Astrocyte (in vitro differentiated cells and primary cell): ENCODE data around the gene SLC38A1. TPM values are rescaled to one million over a fixed set of nuclear protein-coding genes. Genes with fewer than 3 reads are reported as not detected.
"Not testable (repeated sequence)": the region's sequence is repeated elsewhere in the genome, so short reads cannot be mapped to it uniquely, and the experiment has no call there.

ENCODE experiments used
- DNase-seq: peaks from one replicate; pipeline ENCODE4 v3.0.0-alpha.2; 2010; ENCODE audit warnings: low read depth
- FAIRE-seq: peaks from 2 replicates; lab custom pipeline; 2011; peaks lifted over from hg19 to GRCh38; lab: Jason Lieb, UNC
- H2AFZ ChIP-seq: 2 replicates; pipeline ENCODE4 v1.6.0; 2012; ENCODE audit warnings: low read depth, low read length, inconsistent platforms
- H3K27ac ChIP-seq: 2 replicates; pipeline ENCODE4 v1.5.1; 2011; ENCODE audit warnings: low read depth, low read length, inconsistent platforms
- H3K27me3 ChIP-seq: 2 replicates; pipeline ENCODE4 v1.6.0; 2011; ENCODE audit warnings: low read length, inconsistent platforms; ENCODE audit not compliant: insufficient read depth
- H3K36me3 ChIP-seq: 2 replicates; pipeline ENCODE4 v1.5.1; 2011; ENCODE audit warnings: low read length, inconsistent platforms; ENCODE audit not compliant: insufficient read depth
- H3K4me1 ChIP-seq: 2 replicates; pipeline ENCODE4 v1.5.1; 2011; ENCODE audit warnings: low read length, inconsistent platforms; ENCODE audit not compliant: insufficient read depth
- H3K4me2 ChIP-seq: 2 replicates; pipeline ENCODE4 v1.6.0; 2012; ENCODE audit warnings: low read length, inconsistent platforms
- H3K4me3 ChIP-seq: 2 replicates; pipeline ENCODE4 v1.5.1; 2011; ENCODE audit warnings: low read depth, mild to moderate bottlenecking, low read length, inconsistent platforms; ENCODE audit not compliant: insufficient read depth
- H3K79me2 ChIP-seq: 2 replicates; pipeline ENCODE4 v1.6.0; 2012; ENCODE audit warnings: mild to moderate bottlenecking, low read length, inconsistent platforms; ENCODE audit not compliant: insufficient read depth
- H3K9ac ChIP-seq: 2 replicates; pipeline ENCODE4 v1.6.0; 2012; ENCODE audit warnings: mild to moderate bottlenecking, low read length, inconsistent platforms
- H3K9me3 ChIP-seq: 2 replicates; pipeline ENCODE4 v1.5.1; 2012; ENCODE audit warnings: low read depth, mild to moderate bottlenecking, low read length, inconsistent platforms; ENCODE audit not compliant: insufficient read depth
- H4K20me1 ChIP-seq: 2 replicates; pipeline ENCODE4 v1.6.0; 2012; ENCODE audit warnings: low read length, inconsistent platforms; ENCODE audit not compliant: insufficient read depth
- H3K27ac Mint-ChIP-seq: one replicate; pipeline ENCODE4 v1.8.0; 2021; ENCODE audit warnings: mild to moderate bottlenecking, mixed read lengths; ENCODE audit not compliant: unreplicated experiment
- H3K27me3 Mint-ChIP-seq: one replicate; pipeline ENCODE4 v1.8.0; 2021; ENCODE audit warnings: low read depth, mixed read lengths; ENCODE audit not compliant: unreplicated experiment
- H3K36me3 Mint-ChIP-seq: one replicate; pipeline ENCODE4 v1.8.0; 2021; ENCODE audit warnings: low read depth, mixed read lengths; ENCODE audit not compliant: unreplicated experiment
- H3K4me1 Mint-ChIP-seq: one replicate; pipeline ENCODE4 v1.8.0; 2021; ENCODE audit warnings: low read depth, mixed read lengths; ENCODE audit not compliant: unreplicated experiment
- H3K4me3 Mint-ChIP-seq: one replicate; pipeline ENCODE4 v1.8.0; 2021; ENCODE audit warnings: mild to moderate bottlenecking, moderate library complexity, mixed read lengths; ENCODE audit not compliant: unreplicated experiment
- H3K9me3 Mint-ChIP-seq: one replicate; pipeline ENCODE4 v1.8.0; 2021; ENCODE audit warnings: mild to moderate bottlenecking, mixed read lengths; ENCODE audit not compliant: unreplicated experiment
- EZH2 ChIP-seq: IDR thresholded peaks from 2 replicates; pipeline ENCODE4 v1.6.1; 2012; ENCODE audit warnings: mild to moderate bottlenecking, low read length, inconsistent platforms; ENCODE audit not compliant: insufficient read depth
- total RNA-seq: library from RNA; stranded (reverse); gene quantifications from 2 replicates; pipeline ENCODE4 v1.2.1, GENCODE V29; 2021
- TF ChIP-seq, protein P1 (sequence below): IDR thresholded peaks from 2 replicates; pipeline ENCODE4 v1.5.1; 2011; ENCODE audit warnings: low read depth, mild to moderate bottlenecking, inconsistent platforms, low read length, moderate library complexity; ENCODE audit not compliant: insufficient read depth

The SLC38A1 gene
- total RNA-seq, 1 donor from 2014 or later: 160 TPM

DNA sequence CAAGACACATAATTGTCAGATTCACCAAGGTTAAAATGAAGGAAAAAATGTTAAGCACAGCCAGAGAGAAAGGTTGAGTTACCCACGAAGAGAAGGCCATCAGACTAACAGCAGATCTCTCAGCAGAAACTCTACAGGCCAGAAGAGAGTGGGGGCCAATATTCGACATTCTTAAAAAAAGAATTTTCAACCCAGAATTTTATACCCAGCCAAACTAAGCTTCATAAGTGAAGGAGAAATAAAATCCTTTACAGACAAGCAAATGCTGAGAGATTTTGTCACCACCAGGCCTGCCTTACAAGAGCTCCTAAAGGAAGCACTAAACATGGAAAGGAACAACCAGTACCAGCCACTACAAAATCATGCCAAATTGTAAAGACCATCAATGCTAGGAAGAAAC is 16.3 kb upstream of the SLC38A1 start:
- not testable (repeated sequence) for H3K4me3 Mint-ChIP-seq, H3K4me1 Mint-ChIP-seq, H4K20me1 ChIP-seq, H3K4me3 ChIP-seq, H3K27me3 ChIP-seq, H3K27ac Mint-ChIP-seq, H3K36me3 ChIP-seq, DNase-seq, FAIRE-seq, H3K36me3 Mint-ChIP-seq, H3K9ac ChIP-seq, H3K27ac ChIP-seq, H3K27me3 Mint-ChIP-seq, H3K79me2 ChIP-seq, H3K4me2 ChIP-seq, H3K4me1 ChIP-seq, H2AFZ ChIP-seq
- H3K9me3 ChIP-seq: peaks cover 11% of the 10 kb centered on the region
- H3K9me3 Mint-ChIP-seq: peaks cover 57% of the 10 kb centered on the region

DNA sequence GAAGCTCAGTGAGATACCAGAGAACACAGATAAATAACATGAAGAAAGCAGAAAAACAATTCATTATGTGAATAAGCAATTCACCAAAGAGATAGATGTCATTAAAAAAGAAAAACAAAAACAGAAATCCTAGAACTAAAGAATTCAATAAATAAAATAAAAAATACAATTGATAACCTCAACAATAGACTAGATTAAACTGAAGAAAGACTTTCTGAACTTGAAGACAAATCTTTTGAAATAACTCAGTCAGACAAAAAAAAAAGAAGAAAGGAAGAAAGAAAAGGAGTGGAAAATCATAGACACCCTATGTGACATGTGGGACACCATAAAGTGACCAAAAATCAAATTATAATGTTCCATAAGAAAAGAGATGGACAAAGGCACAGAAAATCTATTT is 14.0 kb upstream of the SLC38A1 start:
- H3K4me1 Mint-ChIP-seq: no peaks in the 10 kb centered on the region
- H3K36me3 ChIP-seq: no peaks in the 10 kb centered on the region
- peaks cover 11% of the 10 kb centered on the region for H3K9me3 ChIP-seq
- H3K4me3 ChIP-seq: no peak overlapping the region
- H3K79me2 ChIP-seq: no peaks in the 10 kb centered on the region
- no peak overlapping the region for H3K27ac Mint-ChIP-seq
- no peaks in the 10 kb centered on the region for H4K20me1 ChIP-seq
- DNase-seq (no peak), FAIRE-seq (no peak)
- no peak overlapping the region for H3K27ac ChIP-seq
- no peaks in the 10 kb centered on the region for H3K27me3 ChIP-seq
- H3K27me3 Mint-ChIP-seq: no peaks in the 10 kb centered on the region
- no peak overlapping the region for H3K4me3 Mint-ChIP-seq
- TF ChIP-seq, protein P1, sequence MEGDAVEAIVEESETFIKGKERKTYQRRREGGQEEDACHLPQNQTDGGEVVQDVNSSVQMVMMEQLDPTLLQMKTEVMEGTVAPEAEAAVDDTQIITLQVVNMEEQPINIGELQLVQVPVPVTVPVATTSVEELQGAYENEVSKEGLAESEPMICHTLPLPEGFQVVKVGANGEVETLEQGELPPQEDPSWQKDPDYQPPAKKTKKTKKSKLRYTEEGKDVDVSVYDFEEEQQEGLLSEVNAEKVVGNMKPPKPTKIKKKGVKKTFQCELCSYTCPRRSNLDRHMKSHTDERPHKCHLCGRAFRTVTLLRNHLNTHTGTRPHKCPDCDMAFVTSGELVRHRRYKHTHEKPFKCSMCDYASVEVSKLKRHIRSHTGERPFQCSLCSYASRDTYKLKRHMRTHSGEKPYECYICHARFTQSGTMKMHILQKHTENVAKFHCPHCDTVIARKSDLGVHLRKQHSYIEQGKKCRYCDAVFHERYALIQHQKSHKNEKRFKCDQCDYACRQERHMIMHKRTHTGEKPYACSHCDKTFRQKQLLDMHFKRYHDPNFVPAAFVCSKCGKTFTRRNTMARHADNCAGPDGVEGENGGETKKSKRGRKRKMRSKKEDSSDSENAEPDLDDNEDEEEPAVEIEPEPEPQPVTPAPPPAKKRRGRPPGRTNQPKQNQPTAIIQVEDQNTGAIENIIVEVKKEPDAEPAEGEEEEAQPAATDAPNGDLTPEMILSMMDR: no peak
- no peak for TF ChIP-seq EZH2
- H3K9ac ChIP-seq: no peak overlapping the region
- peaks cover 51% of the 10 kb centered on the region for H3K9me3 Mint-ChIP-seq
- no peaks in the 10 kb centered on the region for H3K4me1 ChIP-seq
- peaks cover 3% of the 10 kb centered on the region for H3K36me3 Mint-ChIP-seq
- H2AFZ ChIP-seq: no peak overlapping the region
- no peak overlapping the region for H3K4me2 ChIP-seq

DNA sequence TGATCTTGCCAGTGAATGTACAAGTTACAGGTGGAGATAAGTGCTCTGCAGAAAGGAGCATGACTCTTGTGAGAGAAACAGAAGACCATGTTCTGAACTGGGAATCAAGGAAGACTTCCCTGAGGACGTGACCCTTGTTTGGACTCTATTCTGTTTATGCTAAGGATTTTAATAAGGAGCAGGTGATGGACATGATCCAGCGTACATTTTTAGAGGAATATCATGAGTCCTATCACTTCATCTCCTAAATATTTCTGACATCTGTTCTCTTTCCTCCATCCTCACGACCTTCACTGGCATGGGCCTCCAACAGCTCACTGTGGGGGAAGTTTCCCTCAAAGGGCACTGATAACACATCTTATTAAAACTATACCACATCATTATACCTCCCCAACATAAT is 7.9 kb upstream of the SLC38A1 start:
- no peak overlapping the region for H3K4me3 ChIP-seq
- no peaks in the 10 kb centered on the region for H3K4me1 Mint-ChIP-seq
- no peak for TF ChIP-seq EZH2
- TF ChIP-seq, protein P1: no peak
- no peak overlapping the region for H3K4me3 Mint-ChIP-seq
- H3K36me3 ChIP-seq: no peaks in the 10 kb centered on the region
- H3K9me3 Mint-ChIP-seq: peaks cover 5% of the 10 kb centered on the region
- DNase-seq: no peak
- H4K20me1 ChIP-seq: no peaks in the 10 kb centered on the region
- H3K4me2 ChIP-seq: no peak overlapping the region
- H3K36me3 Mint-ChIP-seq: peaks cover 1% of the 10 kb centered on the region
- H3K27ac Mint-ChIP-seq: no peak overlapping the region
- H2AFZ ChIP-seq: no peak overlapping the region
- H3K79me2 ChIP-seq: no peaks in the 10 kb centered on the region
- no peak for FAIRE-seq
- no peak overlapping the region for H3K9ac ChIP-seq
- no peak overlapping the region for H3K27ac ChIP-seq
- no peaks in the 10 kb centered on the region for H3K4me1 ChIP-seq
- no peaks in the 10 kb centered on the region for H3K27me3 ChIP-seq
- no peaks in the 10 kb centered on the region for H3K27me3 Mint-ChIP-seq
- no peaks in the 10 kb centered on the region for H3K9me3 ChIP-seq
